Measurements from ENCODE around the gene ALPK3.

DNA sequence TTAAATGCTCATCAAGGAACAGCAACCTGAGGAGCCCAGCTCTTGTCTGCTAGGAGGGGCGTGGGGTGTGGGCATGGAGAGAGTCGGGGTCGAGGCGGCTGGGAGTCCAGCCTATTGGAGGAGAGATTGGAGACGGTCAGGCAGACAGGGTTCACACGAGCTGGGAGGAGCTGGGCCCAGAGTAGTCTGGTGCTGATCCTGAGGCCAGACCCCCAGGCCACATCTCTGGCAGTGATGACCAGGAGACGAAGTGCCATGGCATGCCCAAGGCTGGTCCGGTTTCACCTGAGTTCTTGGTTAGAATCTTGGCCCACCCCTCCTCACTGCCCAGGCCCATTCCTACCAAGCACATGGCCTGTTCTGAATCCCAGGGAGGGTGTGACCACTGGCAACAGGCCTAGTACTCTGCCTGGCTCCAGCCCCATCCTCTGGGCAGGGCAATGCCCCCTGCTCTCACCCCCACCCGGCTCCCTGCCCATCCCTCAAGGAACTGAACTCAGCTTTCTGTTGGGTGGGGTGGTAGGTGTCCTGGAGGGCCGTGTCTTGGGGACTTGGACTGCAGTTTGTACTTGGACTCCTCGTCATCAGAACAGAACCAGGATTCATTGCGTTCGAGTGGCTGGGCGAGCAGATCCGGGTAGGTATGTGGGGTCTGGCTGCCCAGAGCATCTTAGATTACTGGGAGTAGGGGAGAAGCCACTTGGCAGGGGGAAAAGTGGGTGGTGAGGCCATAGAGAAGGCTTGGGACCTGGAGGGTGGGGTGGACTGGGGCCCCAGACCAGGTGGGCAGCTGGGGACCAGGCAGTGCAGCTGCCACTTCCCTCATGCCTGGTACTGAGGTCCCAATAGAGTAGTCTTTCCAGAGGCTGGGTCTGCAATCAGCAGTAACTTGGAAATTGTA lies 88.1 kb downstream of the ALPK3 start:
- TF ChIP-seq, protein P1, sequence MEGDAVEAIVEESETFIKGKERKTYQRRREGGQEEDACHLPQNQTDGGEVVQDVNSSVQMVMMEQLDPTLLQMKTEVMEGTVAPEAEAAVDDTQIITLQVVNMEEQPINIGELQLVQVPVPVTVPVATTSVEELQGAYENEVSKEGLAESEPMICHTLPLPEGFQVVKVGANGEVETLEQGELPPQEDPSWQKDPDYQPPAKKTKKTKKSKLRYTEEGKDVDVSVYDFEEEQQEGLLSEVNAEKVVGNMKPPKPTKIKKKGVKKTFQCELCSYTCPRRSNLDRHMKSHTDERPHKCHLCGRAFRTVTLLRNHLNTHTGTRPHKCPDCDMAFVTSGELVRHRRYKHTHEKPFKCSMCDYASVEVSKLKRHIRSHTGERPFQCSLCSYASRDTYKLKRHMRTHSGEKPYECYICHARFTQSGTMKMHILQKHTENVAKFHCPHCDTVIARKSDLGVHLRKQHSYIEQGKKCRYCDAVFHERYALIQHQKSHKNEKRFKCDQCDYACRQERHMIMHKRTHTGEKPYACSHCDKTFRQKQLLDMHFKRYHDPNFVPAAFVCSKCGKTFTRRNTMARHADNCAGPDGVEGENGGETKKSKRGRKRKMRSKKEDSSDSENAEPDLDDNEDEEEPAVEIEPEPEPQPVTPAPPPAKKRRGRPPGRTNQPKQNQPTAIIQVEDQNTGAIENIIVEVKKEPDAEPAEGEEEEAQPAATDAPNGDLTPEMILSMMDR (IDR thresholded peaks at IDR 0.05 in 4 of 5, conservative IDR thresholded peaks at IDR 0.05 in 1 of 5): no peak
- TF ChIP-seq POLR2A (IDR thresholded peaks at IDR 0.05): no peak
